Transverse colon (tissue), 4 donors: ENCODE data around the gene C17orf100. TPM values are rescaled to one million over a fixed set of nuclear protein-coding genes. Genes with fewer than 3 reads are reported as not detected.

Experiments used
- DNase-seq: peaks from one replicate; pipeline ENCODE4 v3.0.0-alpha.2; 2019
- H3K27ac ChIP-seq, 4 donors: fragments of 200-600 bp; sonication (generic); 2 replicates each; pipeline ENCODE4 v1.5.1; 2016 to 2018; ENCODE audit warnings: inconsistent platforms in 4 of 4
- H3K27me3 ChIP-seq: fragments of 200-600 bp; sonication (generic); 2 replicates; pipeline ENCODE4 v1.5.1; 2017; ENCODE audit warnings: inconsistent platforms
- H3K36me3 ChIP-seq, 4 donors: fragments of 200-600 bp; sonication (generic); 2 replicates each; pipeline ENCODE4 v1.5.1; 2017 to 2019; ENCODE audit warnings: inconsistent platforms in 4 of 4
- H3K4me1 ChIP-seq, 4 donors: fragments of 200-600 bp; sonication (generic); 2 replicates each; pipeline ENCODE4 v1.5.1; 2017 to 2020; ENCODE audit warnings: inconsistent platforms in 4 of 4
- H3K4me3 ChIP-seq, 4 donors: fragments of 200-600 bp; sonication (generic); 1 replicate in 1 of 4; 2 replicates in 3 of 4; pipeline versions ENCODE4 v1.5.1 to v1.6.1; 2017 to 2019; ENCODE audit warnings: inconsistent platforms in 4 of 4
- H3K9me3 ChIP-seq, 2 donors: fragments of 200-600 bp; sonication (generic); 2 replicates each; pipeline ENCODE4 v1.5.1; 2017 to 2019; ENCODE audit warnings: inconsistent platforms in 2 of 2
- CTCF ChIP-seq, 5 experiments: fragments of 200-600 bp in 3 of 5; fragments of 450-650 bp in 2 of 5; sonication (generic) in 3 of 5; IDR thresholded peaks; 1 replicate in 2 of 5; 2 replicates in 3 of 5; pipeline ENCODE4 v1.5.1; 2016 to 2017; ENCODE audit warnings: antibody characterized with exemption in 5 of 5, inconsistent platforms in 3 of 5, mild to moderate bottlenecking in 2 of 5, moderate library complexity in 1 of 5
- EP300 ChIP-seq: sonication (generic); formaldehyde crosslinking; IDR thresholded peaks from one replicate; pipeline ENCODE4 v1.6.1; 2017; ENCODE audit warnings: antibody characterized with exemption, low read depth
- POLR2A ChIP-seq: fragments of 450-650 bp; IDR thresholded peaks from one replicate; pipeline ENCODE4 v1.6.1; 2016; ENCODE audit warnings: antibody characterized with exemption, mild to moderate bottlenecking, moderate library complexity
- POLR2AphosphoS5 ChIP-seq, 3 donors: sonication (generic); formaldehyde crosslinking; IDR thresholded peaks; one replicate each; pipeline ENCODE4 v1.6.1; 2016; ENCODE audit warnings: antibody characterized with exemption in 3 of 3
- WGBS, 2 donors: methylation state at CpG; one replicate each; pipeline ENCODE4 v1.1.5; 2018; ENCODE audit warnings: low coverage in 1 of 2; 5-methylcytosine and 5-hydroxymethylcytosine counted together
- in situ Hi-C, 4 donors: fragments of 200-750 bp; cut with MboI; loops; one replicate each; pipeline versions ENCODE4 v1.15.0 to v1.15.1; 2017; ENCODE audit warnings: low sequenced_read_pairs in 3 of 4, low pct_ligation_motif_present in 1 of 4, low pct_unique_long_range_greater_than_20kb in 1 of 4
- intact Hi-C: fragments of 100-400 bp; cut with DNase I; formaldehyde crosslinking; loops from one replicate; pipeline ENCODE4 v1.15.1; 2023; ENCODE audit warnings: low total_unique reads
- total RNA-seq, 4 donors: library from RNA; depleted of rRNA; stranded (reverse); fragments of >200 nt; gene quantifications; one replicate each; pipeline ENCODE4 v1.1.0, GENCODE V29; 2016

C17orf100 gene
- total RNA-seq, 4 donors from 2014 or later, result 1.4 to 1.7 TPM; not detected in 2

GRCh38 chr17:6677158-6677831 is 25.7 kb downstream of the C17orf100 start:
- no peaks in the 10 kb centered on the region for H3K4me1 ChIP-seq
- DNase-seq, result no peak
- 55% methylated on average over 15 of the region's 16 CpGs; no CpG with 5 or more reads in 1 of the 2 donors for WGBS, 2 donors
- intact Hi-C loops, result no loop called here
- H3K36me3 ChIP-seq, result no peaks in the 10 kb centered on the region
- no peak overlapping the region for H3K4me3 ChIP-seq
- peaks cover 48% of the 10 kb centered on the region for H3K27me3 ChIP-seq
- in situ Hi-C loops, result loop anchor here in 1 of 4 donors (25.0 kb wide), 1 partner anchor 110 kb away; the partner anchor contains the start of gene FBXO39
- TF ChIP-seq EP300 (no peak), POLR2A (no peak), POLR2AphosphoS5 (IDR thresholded peaks at IDR 0.05) (no peak), CTCF (IDR thresholded peaks at IDR 0.05) (no peak)
- H3K9me3 ChIP-seq, result no peaks in the 10 kb centered on the region
- H3K27ac ChIP-seq, result no peak overlapping the region

GRCh38 chr17:6677946-6678345 is 26.4 kb downstream of the C17orf100 start:
- no peaks in the 10 kb centered on the region for H3K36me3 ChIP-seq
- DNase-seq, result no peak
- H3K9me3 ChIP-seq, result no peaks in the 10 kb centered on the region
- no peak overlapping the region for H3K4me3 ChIP-seq
- no peaks in the 10 kb centered on the region for H3K4me1 ChIP-seq
- intact Hi-C loops (no loop called here), in situ Hi-C loops (loop anchor here in 1 of 4 donors (25.0 kb wide), 1 partner anchor 109 kb away; the partner anchor contains the start of gene FBXO39)
- H3K27ac ChIP-seq, result no peak overlapping the region
- H3K27me3 ChIP-seq, result peaks cover 48% of the 10 kb centered on the region
- TF ChIP-seq CTCF (IDR thresholded peaks at IDR 0.05) (no peak), EP300 (no peak), POLR2A (no peak), POLR2AphosphoS5 (IDR thresholded peaks at IDR 0.05) (no peak)
- 64% methylated on average over 7 of the region's 7 CpGs; no CpG with 5 or more reads in 1 of the 2 donors for WGBS, 2 donors

- H3K4me1 ChIP-seq, result no peaks in the 10 kb centered on the region
- no peak for DNase-seq
- no peak overlapping the region for H3K27ac ChIP-seq
- 61 to 72% methylated on average over 3 to 6 of the region's 6 CpGs for WGBS, 2 donors
- intact Hi-C loops, result no loop called here
- no peaks in the 10 kb centered on the region for H3K36me3 ChIP-seq
- H3K27me3 ChIP-seq, result peaks cover 48% of the 10 kb centered on the region
- no peak overlapping the region for H3K4me3 ChIP-seq
- no peaks in the 10 kb centered on the region for H3K9me3 ChIP-seq
- in situ Hi-C loops, result loop anchor here in 1 of 4 donors (25.0 kb wide), 1 partner anchor 108 kb away; the partner anchor contains the start of gene FBXO39
- TF ChIP-seq POLR2AphosphoS5 (IDR thresholded peaks at IDR 0.05) (no peak), POLR2A (no peak), EP300 (no peak), CTCF (IDR thresholded peaks at IDR 0.05) (no peak)
Observed at GRCh38 chr17:6679241-6679640, 27.7 kb downstream of the C17orf100 start.

GRCh38 chr17:6681176-6681575 is 29.6 kb downstream of the C17orf100 start:
- intact Hi-C loops (no loop called here), in situ Hi-C loops (loop anchor here in 1 of 4 donors (25.0 kb wide), 1 partner anchor 106 kb away; the partner anchor contains the start of gene FBXO39)
- Histone ChIP-seq H3K36me3 (no peaks in the 10 kb centered on the region), H3K4me3 (no peak overlapping the region), H3K27me3 (peaks cover 52% of the 10 kb centered on the region), H3K4me1 (no peaks in the 10 kb centered on the region), H3K9me3 (no peaks in the 10 kb centered on the region), H3K27ac (no peak overlapping the region)
- TF ChIP-seq CTCF (IDR thresholded peaks at IDR 0.05) (no peak), POLR2A (no peak), EP300 (no peak), POLR2AphosphoS5 (IDR thresholded peaks at IDR 0.05) (no peak)
- 61 to 67% methylated on average over 1 to 4 of the region's 4 CpGs for WGBS, 2 donors
- no peak for DNase-seq
